Parathyroid adenoma (tissue), 2 donors: ENCODE data around the gene GNG12.

ENCODE experiments used
- H2AFZ ChIP-seq: fragments of 300-600 bp; sonication (generic); one replicate; pipeline ENCODE4 v1.7.0; 2017; ENCODE audit warnings: antibody characterized with exemption, mild to moderate bottlenecking
- H3K27ac ChIP-seq: fragments of 300-600 bp; sonication (generic); one replicate; pipeline ENCODE4 v1.7.0; 2017
- H3K27me3 ChIP-seq: fragments of 300-600 bp; sonication (generic); one replicate; pipeline ENCODE4 v1.7.0; 2017; ENCODE audit warnings: low read length; ENCODE audit not compliant: control insufficient read depth, insufficient read depth
- H3K36me3 ChIP-seq: fragments of 300-600 bp; sonication (generic); one replicate; pipeline ENCODE4 v1.7.0; 2017; ENCODE audit warnings: low read length; ENCODE audit not compliant: control insufficient read depth, insufficient read depth
- H3K4me1 ChIP-seq: fragments of 300-600 bp; sonication (generic); one replicate; pipeline ENCODE4 v1.7.0; 2017; ENCODE audit warnings: control low read depth
- H3K4me2 ChIP-seq: fragments of 300-600 bp; sonication (generic); one replicate; pipeline ENCODE4 v1.7.0; 2017; ENCODE audit warnings: low read length
- H3K4me3 ChIP-seq: fragments of 300-600 bp; sonication (generic); one replicate; pipeline ENCODE4 v1.7.0; 2017; ENCODE audit warnings: low read depth, low read length
- H3K79me2 ChIP-seq: fragments of 300-600 bp; sonication (generic); one replicate; pipeline ENCODE4 v1.7.0; 2017; ENCODE audit warnings: control low read depth
- H3K9ac ChIP-seq: fragments of 300-600 bp; sonication (generic); one replicate; pipeline ENCODE4 v1.7.0; 2017; ENCODE audit warnings: mild to moderate bottlenecking
- H3K9me3 ChIP-seq: fragments of 300-600 bp; sonication (generic); one replicate; pipeline ENCODE4 v1.7.0; 2017; ENCODE audit warnings: low read length; ENCODE audit not compliant: control insufficient read depth
- CTCF ChIP-seq: fragments of 300-600 bp; sonication (generic); IDR thresholded peaks from one replicate; pipeline ENCODE4 v1.7.0; 2017; ENCODE audit warnings: antibody characterized with exemption, mild to moderate bottlenecking
- donor health status: primary hyperparathyroidism.

Gene GNG12

GRCh38 chr1:67844988-67845387 is 11.7 kb upstream of the GNG12 start:
- no peaks in the 10 kb centered on the region for H3K4me1 ChIP-seq

GRCh38 chr1:67843746-67844145 is 10.5 kb upstream of the GNG12 start:
- H3K4me1 ChIP-seq: no peaks in the 10 kb centered on the region
- no peaks in the 10 kb centered on the region for H3K9me3 ChIP-seq
- H3K9ac ChIP-seq: no peak overlapping the region
- TF ChIP-seq CTCF: no peak
- H3K27me3 ChIP-seq: no peaks in the 10 kb centered on the region
- H3K4me2 ChIP-seq: no peak overlapping the region
- H3K79me2 ChIP-seq: no peaks in the 10 kb centered on the region
- no peaks in the 10 kb centered on the region for H3K36me3 ChIP-seq
- H3K27ac ChIP-seq: no peak overlapping the region
- no peak overlapping the region for H2AFZ ChIP-seq
- no peak overlapping the region for H3K4me3 ChIP-seq

More at GRCh38 chr1:67844988-67845387, 11.7 kb upstream of the GNG12 start:
- no peak overlapping the region for H3K4me3 ChIP-seq
- TF ChIP-seq CTCF: no peak
- no peak overlapping the region for H3K27ac ChIP-seq
- no peaks in the 10 kb centered on the region for H3K36me3 ChIP-seq
- no peak overlapping the region for H2AFZ ChIP-seq
- H3K4me2 ChIP-seq: no peak overlapping the region
- peaks cover 3% of the 10 kb centered on the region for H3K79me2 ChIP-seq
- H3K9ac ChIP-seq: no peak overlapping the region
- no peaks in the 10 kb centered on the region for H3K9me3 ChIP-seq
- no peaks in the 10 kb centered on the region for H3K27me3 ChIP-seq

DNA sequence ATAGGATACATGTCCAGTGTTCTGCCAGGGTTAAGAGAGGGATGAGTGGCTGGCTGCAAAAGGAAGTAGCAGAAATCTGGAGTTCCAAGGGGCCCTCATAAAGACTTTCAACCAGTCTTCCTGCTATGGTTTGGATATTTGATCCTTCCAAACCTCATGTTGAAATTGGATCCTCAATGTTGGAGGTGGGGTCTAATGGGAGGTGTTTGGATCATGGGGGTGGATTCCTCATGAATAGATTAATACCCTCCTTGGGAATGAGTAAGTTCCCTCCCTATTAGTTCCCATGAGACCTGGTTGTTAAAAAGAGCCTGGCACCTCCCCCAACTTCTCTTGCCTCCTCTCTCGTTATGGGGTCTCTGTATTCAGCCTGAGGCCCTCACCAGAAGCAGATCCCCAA is 10.1 kb upstream of the GNG12 start:
- Histone ChIP-seq H3K36me3 (no peaks in the 10 kb centered on the region), H3K9me3 (no peaks in the 10 kb centered on the region), H3K27me3 (no peaks in the 10 kb centered on the region), H3K4me3 (no peak overlapping the region), H2AFZ (no peak overlapping the region), H3K27ac (no peak overlapping the region), H3K9ac (no peak overlapping the region), H3K4me2 (no peak overlapping the region), H3K4me1 (no peaks in the 10 kb centered on the region), H3K79me2 (no peaks in the 10 kb centered on the region)
- no peak for TF ChIP-seq CTCF

- no peaks in the 10 kb centered on the region for H3K27me3 ChIP-seq
- H3K27ac ChIP-seq: no peak overlapping the region
- no peaks in the 10 kb centered on the region for H3K9me3 ChIP-seq
- TF ChIP-seq CTCF: no peak
- H3K4me1 ChIP-seq: no peaks in the 10 kb centered on the region
- peak overlapping the region; percentile 17 for H2AFZ ChIP-seq
- H3K4me3 ChIP-seq: no peak overlapping the region
- no peak overlapping the region for H3K9ac ChIP-seq
- no peaks in the 10 kb centered on the region for H3K79me2 ChIP-seq
- no peaks in the 10 kb centered on the region for H3K36me3 ChIP-seq
- no peak overlapping the region for H3K4me2 ChIP-seq
Measured at GRCh38 chr1:67840449-67840848, 7.2 kb upstream of the GNG12 start.

- no peak overlapping the region for H3K27ac ChIP-seq
- no peaks in the 10 kb centered on the region for H3K4me1 ChIP-seq
Measured at GRCh38 chr1:67839826-67840225, 6.6 kb upstream of the GNG12 start.

More at GRCh38 chr1:67839826-67840225, 6.6 kb upstream of the GNG12 start:
- no peaks in the 10 kb centered on the region for H3K9me3 ChIP-seq
- H2AFZ ChIP-seq: no peak overlapping the region
- H3K4me3 ChIP-seq: no peak overlapping the region
- H3K79me2 ChIP-seq: no peaks in the 10 kb centered on the region
- no peak overlapping the region for H3K4me2 ChIP-seq
- H3K27me3 ChIP-seq: no peaks in the 10 kb centered on the region
- TF ChIP-seq CTCF: no peak
- H3K9ac ChIP-seq: no peak overlapping the region
- H3K36me3 ChIP-seq: no peaks in the 10 kb centered on the region
